DLD1 (cell line): ENCODE measurements around the gene RXRG.
"Not testable (repeated sequence)": the region's sequence is repeated elsewhere in the genome, so short reads cannot be mapped to it uniquely, and the experiment has no call there.

Experiments
- in situ Hi-C: cut with HindIII; loops from 2 replicates; pipeline ENCODE4 v1.10.0; 2017; ENCODE audit warnings: low sequenced_read_pairs

RXRG gene

GRCh38 chr1:165444897-165445370 is at the start of gene RXRG:
RXRG (minus strand) TSS chr1:165445126; CDS start chr1:165444893, 233 bp downstream.
- in situ Hi-C loops = no loop called here

DNA sequence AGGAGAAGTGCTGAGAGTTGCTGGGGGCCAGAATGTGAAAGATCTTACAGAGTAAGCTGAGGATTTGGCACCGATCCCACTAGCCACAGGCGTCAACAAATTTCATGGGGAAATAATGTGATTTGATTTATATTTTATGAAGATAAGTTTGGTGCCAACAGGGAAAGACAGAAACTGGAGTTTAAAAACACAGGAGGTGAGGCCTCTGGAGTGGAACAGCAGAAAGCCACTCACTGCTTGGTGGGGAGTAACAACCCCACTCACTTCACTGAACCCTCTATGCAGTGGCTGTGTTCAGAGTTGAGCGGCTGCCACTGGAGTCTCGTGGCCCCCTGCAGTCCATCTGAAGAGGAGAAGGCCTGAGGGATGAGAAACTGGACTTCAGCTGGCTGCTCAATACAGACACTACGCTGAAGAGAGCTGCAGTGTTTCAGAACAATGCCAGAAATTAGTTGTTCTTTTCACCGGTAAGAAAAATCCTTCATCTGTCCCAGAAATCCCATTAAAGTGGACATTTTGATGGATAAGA is 48.0 kb upstream of the RXRG start:
- in situ Hi-C loops = no loop called here

- in situ Hi-C loops = no loop called here
Observed at GRCh38 chr1:165490175-165490574, 45.2 kb upstream of the RXRG start.

DNA sequence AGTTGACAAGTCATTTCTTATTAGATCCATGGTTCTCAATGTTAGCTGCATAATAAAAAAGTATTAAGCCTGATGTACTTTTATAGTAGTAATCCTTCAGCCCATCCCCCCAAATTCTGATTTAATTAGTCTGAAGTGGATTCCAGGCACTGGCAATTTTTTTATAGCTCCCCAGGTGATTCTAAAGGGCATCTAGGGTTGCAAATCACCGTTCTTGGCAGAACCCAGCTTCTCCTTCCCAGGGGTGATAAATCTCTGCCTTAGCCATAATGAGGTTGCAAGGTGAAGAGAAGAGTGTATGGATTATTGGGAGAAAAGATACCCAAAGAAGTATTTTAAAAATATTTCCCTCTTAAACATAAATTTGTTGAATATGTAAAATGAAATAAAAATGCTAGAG is 43.0 kb upstream of the RXRG start:
- in situ Hi-C loops = no loop called here

GRCh38 chr1:165486663-165487062 is 41.7 kb upstream of the RXRG start:
- in situ Hi-C loops = no loop called here

DNA sequence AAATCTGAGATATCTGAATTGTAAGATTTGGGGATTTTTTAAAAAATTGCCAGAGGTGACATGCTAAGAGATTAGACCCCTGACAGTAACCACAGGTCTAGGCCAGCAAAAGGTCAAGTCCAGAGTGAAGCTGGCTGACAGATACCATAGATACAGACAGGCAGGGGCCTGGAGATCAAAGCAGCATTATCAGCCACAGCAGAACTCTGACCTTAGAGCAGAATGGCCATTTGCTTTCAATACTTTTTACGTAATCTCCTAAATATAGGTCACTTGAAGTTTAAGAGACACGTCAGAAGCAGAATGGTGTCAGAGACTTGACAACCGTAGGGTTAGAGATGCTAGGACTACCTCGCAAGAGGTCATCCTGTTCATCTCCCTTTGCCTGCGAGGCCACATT is 40.8 kb upstream of the RXRG start:
- in situ Hi-C loops = no loop called here

GRCh38 chr1:165484532-165484931 is 39.6 kb upstream of the RXRG start:
- in situ Hi-C loops = no loop called here

DNA sequence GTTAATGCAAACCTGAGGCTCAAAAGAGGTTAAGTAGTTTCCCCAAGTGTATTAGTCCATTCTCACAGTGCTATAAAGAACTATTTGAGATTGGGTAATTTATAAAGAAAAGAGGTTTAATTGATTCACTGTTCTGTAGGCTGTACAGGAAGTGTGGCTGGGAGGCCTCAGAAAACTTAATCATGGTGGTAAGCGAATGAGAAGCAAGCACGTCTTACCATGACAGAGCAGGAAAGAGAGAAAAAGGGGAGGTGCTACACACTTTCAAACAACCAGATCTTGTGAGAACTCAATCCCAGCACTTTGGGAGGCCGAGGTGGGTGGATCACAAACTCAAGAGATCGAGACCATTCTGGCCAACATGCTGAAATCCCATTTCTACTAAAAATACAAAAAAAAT is 38.5 kb upstream of the RXRG start:
- in situ Hi-C loops = no loop called here

- in situ Hi-C loops = no loop called here
Observed at GRCh38 chr1:165481820-165482532, 37.0 kb upstream of the RXRG start.

- in situ Hi-C loops = no loop called here
Observed at GRCh38 chr1:165476776-165477175, 31.9 kb upstream of the RXRG start.

DNA sequence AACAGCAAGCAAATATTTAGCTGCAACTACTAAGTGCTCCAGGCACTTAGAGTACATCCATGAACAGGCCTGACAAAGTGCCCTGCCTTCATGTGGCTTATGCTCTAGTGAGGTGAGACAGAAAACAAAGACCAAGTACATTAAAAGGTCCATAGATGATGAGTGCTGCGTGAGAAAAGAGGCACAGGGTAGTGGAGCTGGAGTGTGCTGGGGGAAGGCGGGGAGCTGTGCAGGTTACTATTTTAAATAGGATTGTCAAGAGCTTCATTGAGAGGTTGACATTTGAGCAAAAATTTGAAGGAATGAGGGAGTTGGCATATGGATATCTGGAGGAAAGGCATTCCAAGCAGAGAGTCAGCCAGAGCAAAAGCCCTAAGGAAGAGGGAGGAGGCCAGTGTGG is 29.3 kb upstream of the RXRG start:
- in situ Hi-C loops = no loop called here

- in situ Hi-C loops = no loop called here
Observed at GRCh38 chr1:165473081-165473480, 28.2 kb upstream of the RXRG start.

DNA sequence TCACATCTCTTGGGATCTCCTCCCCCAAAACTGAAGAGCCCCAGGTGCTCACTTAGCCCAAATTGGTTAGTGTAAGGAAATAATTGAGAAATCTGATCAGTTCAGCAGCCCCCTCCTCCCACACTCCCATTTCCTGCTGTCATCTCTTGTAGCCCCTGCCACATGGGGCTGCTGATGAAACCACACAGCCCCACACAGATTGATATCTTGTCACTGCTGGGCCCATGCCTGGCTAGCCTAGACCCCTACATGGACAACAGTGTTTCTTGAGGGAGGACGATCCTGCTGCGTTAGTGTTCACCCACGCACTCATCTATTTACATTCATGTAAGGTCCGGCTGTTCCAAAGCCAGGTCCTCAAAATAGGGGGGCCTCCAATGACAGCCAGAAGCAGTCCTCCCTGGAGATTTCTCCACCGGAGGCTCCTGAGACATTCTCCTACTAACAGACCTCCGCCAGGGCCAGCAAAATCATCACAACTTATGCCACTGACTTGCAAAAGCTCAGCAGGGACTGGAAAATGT is 23.9 kb upstream of the RXRG start:
- in situ Hi-C loops = no loop called here

DNA sequence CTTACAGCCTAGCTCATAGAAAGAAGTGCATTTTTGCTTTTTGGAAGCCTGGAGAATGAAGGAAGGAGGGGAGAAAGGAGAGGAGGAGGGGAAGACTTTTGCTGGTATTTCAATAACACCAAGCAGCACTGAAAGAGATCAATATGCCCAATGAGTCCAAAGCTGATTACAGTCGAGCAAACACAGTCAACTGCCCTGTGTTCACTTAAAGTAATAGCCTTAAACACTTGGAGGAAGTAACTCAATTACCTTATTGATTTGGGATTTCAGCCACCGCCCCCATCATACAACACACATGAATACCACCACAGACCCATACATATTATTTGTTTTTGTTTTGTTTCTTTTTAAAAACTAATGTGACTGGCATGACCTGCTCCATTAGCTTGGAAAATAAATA is 23.3 kb upstream of the RXRG start:
- in situ Hi-C loops = no loop called here

DNA sequence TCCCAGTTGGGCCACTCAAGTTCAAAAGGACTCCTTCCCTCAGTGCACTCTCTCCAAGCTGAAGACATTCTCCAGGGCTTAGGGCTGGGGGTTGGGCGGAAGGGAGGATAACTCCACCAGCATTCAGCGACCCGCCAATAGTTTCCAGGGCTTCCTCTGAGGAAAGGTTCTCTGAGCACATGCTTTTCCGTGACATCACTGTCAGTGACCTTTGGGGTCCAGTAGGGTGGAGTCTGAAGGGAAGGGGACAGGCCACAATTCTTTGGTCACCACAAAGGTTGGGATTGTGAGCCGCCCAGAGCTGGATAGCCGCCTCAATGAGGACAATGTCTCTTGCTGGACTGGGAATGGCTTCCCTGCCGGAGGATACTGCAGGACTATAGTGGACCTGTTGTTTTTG is 22.8 kb upstream of the RXRG start:
- in situ Hi-C loops = no loop called here

- in situ Hi-C loops = no loop called here
Observed at GRCh38 chr1:165463978-165464377, 19.1 kb upstream of the RXRG start.

DNA sequence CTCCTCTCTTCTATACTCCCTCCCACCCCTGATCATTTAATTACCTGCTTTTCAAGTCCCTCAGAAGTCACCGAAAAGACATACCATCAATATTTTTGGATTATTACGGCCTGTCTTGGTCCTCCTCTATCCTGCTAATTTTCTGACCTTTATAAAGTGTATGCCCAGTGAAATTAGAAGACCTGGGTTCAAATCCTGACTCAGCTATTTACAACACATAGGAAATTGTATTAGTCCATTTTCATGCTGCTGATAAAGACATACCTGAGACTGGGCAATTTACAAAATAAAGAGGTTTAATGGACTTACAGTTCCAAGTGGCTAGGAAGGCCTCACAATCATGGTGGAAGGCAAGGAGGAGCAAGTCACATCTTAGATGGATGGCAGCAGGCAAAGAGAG is 14.8 kb upstream of the RXRG start:
- in situ Hi-C loops = not testable (repeated sequence)

GRCh38 chr1:165456861-165457260 is 11.9 kb upstream of the RXRG start:
- in situ Hi-C loops = no loop called here

DNA sequence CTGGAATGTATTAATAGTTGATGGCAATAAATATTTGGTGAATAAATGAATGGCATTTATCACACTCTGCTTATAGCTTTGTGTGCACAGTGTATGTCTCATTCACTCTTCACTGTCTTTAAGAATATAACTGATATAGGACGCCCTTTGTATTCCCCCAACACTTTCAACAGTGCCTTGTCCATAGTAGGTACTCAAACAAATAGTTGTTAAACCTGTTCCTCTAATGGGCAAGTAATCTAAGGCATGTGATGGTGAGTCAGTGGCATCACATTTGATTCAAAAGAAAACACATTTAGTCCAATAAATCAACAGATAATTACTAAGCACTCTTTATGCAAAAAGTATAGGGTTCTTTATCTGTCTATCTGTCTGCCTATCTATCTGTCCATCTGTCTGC is 11.2 kb upstream of the RXRG start:
- in situ Hi-C loops = no loop called here

- in situ Hi-C loops = no loop called here
Observed at GRCh38 chr1:165455111-165455510, 10.2 kb upstream of the RXRG start.

- in situ Hi-C loops = no loop called here
Observed at GRCh38 chr1:165454091-165454610, 9.2 kb upstream of the RXRG start.
